ENCODE measurements around the gene UBA52.
A peak's percentile ranks its signal among the peaks of the same experiment; 100 is the strongest.
"Not testable (repeated sequence)": the region's sequence is repeated elsewhere in the genome, so short reads cannot be mapped to it uniquely, and the experiment has no call there.

UBA52 gene

DNA sequence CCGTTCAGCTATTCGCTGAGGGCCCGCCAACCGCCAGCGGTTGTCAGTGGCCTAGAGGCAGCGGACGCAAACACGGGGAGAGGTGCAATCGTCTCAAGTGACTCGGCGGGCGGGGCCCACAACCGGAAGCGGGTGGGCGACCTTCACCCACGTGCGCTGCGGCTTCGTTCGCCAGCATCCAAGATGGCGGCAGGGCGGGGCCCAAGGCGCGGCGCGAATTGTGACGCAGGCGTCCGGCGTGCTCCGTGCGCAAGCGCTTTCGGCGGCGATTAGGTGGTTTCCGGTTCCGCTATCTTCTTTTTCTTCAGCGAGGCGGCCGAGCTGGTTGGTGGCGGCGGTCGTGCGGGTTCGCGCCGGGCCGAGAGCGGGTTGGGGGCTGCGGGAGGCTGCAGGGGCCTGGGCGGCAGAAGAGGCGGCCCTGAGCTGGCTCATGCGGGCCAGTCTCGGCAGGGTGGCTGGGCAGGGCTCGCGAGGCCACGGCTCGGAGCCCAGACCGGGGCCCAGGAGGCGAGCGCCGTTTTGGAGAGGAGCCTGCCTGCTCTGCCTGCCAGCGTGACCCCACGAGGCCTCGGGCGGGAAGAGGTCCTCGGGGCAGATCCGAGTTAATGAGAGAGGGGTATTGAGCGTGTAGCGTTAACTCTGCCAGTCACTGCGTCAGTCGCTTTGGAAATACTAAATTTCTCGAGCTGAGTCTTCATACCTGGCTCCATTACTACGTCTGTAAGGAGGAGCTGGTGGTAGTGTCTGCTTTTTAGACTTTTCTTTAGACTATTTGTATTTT is at the start of gene UBA52:
UBA52 (plus strand) TSS at position 294 of the 781 bp plus-strand sequence. CDS start 1,444 bp downstream, outside the sequence.
- DNase-seq = peak; percentile 99

DNA sequence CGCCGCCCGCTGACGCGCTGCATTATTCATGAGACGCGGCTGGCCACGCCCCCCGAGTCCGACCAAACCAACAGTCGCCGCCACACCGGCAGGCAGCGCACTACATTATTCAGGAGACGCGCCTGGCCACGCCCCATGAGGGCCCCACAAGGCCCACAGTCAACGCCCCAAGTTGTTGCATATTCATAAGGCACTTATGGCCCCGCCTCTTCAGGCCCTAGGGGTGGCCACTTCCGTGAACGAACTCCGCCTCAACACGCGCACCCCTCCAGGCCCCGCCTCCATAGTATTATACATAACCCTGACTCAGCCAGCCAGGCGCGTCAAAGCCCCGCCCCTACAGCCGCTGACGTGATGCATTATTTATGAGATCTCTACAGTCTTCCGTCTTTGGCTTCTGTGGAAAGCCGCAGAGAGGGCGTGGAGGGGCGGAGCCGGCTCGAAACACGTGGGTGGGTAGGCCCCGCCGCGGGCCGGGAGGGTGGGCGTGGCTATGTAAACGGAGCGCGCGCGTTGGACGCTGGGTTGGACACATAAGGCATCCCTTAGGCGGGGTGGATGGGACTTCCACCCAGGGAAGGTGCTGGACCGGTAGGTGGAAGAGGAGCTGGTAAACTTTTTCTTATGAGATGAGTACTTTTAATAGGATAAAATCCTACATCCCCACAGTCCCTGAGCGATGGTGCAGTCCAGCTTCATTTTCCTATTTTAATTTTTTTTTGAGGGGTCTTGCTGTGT is 49.4 kb upstream of the UBA52 start:
- DNase-seq = peak; percentile 100

DNA sequence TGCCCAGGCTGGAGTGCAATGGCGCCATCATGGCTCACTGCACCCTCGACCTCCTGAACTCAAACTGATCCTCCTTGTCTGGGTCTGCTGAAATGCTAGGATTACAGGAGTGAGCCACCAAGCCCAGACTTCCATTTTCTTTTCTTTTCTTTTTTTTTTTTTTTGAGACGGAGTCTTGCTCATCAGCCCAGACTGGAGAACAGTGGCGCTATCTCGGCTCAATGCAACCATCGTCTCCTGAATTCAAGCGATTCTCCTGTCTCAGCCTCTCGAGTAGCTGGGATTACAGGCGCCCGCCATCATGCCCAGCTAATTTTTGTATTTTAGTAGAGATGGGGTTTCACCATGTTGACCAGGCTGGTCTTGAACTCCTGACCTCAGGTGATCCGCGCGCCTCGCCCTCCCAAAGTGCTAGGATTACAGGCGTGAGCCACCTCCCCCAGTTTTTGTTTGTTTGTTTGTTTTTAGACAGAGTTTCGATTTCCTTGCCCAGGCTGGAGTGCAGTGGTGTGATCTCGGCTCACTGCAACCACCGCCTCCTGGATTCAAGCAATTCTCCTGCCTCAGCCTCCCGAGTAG is 48.7 kb upstream of the UBA52 start:
- DNase-seq = not testable (repeated sequence)

DNA sequence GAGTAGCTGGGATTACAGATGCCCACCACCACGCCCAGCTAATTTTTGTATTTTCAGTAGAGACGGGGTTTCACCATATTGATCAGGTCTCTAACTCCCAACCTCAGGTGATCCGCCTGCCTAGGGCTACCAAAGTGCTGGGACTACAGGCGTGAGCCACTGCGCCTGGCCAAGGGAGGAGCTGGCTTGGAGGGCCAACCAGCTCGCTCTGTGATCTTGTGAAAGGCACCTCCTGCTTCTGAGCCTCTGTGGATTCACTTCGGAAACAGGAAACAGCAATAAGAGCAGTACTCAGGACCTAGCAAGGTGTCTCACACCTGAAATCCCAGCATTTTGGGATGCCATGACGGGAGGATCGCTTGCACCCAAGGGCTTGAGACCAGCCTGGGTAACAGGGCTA is 47.8 kb upstream of the UBA52 start:
- DNase-seq = no peak

DNA sequence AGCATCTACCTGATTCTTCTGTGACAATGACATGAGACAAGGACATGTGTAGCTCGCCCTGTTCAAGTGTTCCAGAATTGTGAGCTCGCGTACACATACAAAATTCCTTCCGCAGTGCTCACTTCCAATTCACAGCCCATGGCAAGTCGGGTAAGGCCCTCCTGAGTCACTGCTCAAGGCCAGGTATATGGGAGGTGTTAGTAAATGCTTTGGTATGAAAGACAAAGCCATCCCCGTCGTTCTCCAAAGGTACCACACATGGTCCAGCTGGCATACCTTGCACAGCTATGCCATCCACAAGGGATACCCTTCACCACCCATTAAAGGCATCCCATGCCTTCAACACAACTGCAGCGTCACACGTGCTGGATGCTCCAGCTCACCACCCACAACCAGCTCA is 45.3 kb upstream of the UBA52 start:
- DNase-seq = no peak

DNA sequence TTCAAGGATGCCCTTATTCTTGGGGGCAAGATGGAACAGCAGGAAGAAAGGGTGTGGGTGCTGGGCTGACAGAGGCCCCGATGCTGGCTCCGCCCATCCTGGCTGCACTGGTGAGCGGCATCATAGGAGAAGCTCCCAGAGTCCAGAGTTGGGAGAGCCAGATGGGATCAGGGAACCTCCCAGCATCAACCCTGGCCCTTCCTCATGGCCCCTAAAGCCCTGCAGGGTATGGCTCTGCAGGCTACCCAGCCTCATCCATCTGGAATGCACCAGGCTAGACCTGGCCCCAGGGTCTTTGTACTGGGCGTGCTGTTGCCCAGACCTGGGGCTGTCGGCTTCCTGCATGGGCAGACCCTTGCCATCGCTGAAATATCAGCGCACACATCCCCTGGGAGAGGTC is 41.9 kb upstream of the UBA52 start:
- peak; percentile 36 for DNase-seq

DNA sequence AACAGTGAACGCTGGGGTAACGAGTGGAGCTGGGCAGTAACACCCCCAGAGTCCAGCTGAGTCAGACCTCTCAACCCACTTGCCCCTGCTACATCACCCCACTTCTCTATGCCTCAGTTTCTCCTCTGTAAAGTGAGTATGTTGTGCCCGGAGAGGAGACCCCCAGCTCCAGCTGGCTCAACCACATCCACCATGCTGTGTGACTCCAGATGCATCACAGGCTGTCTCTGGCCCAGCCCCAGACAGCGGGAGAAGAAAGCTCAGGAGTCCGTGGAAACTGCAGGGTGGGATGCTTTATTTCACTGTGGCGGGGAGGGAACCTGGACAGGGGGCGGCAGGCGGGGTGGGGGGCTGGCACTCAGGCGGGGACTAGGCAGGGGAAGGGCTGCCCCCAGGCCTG is 40.2 kb upstream of the UBA52 start:
- no peak for DNase-seq

DNA sequence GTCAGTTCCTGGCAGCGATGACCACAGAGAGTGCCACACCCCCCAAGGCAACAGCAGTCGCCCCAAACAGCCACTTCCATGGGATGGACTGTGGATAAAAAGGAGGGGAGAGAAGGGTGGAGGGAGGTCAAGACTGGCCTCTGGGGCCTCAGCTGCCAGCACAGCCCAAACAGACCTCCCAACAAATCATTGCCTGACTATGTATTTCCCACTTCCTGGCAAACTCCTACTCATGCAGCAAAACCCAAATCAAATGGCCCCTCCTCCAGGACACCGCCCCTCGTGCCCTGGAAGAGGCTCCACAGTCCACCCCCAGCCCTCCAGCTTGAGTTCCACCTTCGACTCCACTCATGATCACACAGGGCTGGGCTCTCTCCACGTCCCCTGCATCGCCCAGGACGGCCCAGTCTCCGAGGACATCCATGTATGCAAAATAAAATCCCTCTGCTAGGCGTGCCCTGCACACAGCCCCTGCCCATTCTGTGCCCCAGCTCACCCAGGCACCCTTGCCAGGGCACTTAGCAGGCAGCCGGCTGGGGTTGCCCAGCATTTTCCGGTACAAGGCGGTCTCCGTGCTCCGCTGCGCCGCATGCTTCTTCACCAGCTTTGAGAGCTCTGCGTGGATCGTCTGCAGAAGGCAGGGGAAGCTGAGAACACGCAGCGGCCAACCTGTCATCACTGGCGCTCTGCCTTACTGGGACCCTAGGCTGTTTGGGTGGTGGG is 39.3 kb upstream of the UBA52 start:
- DNase-seq = no peak

DNA sequence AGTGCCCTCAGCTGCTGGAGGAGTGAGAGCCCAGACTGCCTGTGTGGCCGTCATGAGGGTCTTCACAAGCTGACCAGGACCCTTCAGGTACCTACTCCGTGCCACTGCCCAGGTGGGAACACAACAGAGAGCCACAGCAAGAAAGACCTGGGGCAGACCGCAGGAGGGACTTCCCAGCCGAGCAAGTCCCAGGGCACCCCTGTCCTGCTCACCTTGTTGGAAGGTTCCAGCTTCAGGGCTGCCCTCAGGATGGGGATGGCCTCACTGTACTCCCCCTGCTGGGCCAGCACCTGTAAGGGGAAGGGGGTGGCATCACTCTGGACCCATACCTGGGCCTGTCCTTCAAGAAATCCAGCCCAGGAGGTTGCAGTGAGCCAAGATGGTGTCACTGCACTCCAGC is 38.6 kb upstream of the UBA52 start:
- DNase-seq = no peak

DNA sequence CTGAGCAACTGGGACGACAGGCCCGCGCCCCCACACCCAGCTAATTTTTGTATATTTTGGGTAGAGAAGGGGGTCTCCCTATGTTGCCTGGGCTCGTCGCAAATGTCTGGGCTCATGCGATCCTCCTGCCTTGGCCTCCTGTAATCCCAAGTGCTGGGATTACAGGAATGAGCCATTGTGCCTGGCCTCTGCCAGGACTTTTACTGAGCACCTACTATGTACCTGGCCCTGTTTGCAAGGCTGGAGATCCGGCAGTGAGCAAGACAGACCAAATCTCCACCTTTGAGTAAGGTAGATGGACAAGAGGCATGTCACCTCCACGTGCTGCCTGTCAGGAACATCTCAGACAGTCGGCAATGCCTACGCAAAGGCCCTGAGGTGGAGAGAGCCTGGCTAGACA is 35.2 kb upstream of the UBA52 start:
- no peak for DNase-seq

DNA sequence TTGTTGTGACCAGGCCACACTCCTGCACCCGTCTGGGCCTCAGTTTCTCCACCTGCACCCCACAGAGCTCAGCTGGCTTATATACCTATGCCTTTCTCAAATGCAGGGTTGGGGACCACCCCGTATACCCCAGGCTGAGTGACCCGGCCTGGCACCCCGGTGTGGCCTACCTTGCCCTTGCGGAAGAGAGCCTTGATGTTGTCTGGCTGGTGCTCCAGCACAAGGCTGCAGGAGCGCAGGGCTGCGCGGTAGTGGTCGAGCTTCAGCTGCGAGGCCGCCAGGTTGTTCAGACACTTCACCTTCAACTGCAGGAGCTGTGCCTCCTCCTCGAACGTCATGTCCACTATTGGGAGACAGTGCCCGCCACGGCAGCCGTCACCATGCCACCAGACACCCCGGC is 34.2 kb upstream of the UBA52 start:
- DNase-seq = no peak

DNA sequence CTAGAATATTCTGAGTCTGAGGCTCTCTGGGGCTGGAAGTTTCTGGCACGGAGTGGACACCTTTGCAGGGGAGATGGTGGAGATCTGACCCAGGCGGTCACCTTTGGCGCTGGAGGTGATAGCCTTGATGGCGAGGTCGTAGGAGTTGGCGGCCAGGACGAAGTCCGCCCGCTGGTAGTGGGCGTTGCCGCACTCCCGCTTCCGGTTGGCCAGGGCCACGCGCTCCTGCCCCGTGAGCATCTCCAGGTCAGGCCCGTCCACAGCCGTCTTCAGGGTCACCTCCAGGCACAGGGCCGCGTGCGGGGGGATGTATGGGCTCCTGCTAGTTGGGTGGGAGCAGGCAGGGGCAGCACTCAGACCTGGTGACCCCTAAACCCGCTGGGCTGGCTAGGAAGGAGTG is 33.5 kb upstream of the UBA52 start:
- no peak for DNase-seq

DNA sequence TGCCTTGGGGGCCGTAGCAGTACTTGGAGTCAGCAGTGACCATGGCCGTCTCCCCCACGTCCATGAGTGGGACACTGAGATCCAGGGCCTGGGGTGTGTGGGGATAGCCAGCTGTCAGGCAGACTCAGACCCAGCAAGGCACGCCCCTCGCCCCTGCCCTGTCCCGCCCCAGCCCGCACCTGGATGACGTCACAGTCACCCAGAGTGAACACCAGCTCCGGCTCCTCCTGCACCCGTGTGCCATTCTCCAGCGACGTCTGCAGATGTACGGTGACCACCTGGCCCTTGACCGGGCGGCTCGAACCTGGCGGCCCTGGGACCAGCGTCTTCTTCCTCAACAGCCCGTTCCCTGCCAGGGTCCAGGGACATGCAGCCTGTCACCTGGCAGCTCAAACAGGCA is 32.3 kb upstream of the UBA52 start:
- DNase-seq = no peak

DNA sequence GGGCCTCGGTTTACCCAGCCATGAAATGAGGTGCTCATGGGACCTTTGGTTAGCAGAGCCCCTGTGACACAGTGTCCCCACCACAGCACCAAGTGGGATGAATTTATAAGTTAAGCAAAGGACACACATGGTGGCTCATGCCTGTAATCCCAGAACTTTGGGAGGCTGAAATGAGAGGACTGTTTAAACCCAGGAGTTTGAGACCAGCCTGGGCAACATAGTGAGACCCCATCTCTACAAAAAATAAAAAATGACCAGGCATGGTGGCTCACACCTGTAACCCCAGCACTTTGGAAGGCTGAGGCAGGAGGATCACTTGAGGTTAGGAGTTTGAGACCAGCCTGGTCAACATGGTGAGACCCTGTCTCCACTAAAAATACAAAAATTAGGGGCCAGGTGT is 31.5 kb upstream of the UBA52 start:
- not testable (repeated sequence) for DNase-seq

DNA sequence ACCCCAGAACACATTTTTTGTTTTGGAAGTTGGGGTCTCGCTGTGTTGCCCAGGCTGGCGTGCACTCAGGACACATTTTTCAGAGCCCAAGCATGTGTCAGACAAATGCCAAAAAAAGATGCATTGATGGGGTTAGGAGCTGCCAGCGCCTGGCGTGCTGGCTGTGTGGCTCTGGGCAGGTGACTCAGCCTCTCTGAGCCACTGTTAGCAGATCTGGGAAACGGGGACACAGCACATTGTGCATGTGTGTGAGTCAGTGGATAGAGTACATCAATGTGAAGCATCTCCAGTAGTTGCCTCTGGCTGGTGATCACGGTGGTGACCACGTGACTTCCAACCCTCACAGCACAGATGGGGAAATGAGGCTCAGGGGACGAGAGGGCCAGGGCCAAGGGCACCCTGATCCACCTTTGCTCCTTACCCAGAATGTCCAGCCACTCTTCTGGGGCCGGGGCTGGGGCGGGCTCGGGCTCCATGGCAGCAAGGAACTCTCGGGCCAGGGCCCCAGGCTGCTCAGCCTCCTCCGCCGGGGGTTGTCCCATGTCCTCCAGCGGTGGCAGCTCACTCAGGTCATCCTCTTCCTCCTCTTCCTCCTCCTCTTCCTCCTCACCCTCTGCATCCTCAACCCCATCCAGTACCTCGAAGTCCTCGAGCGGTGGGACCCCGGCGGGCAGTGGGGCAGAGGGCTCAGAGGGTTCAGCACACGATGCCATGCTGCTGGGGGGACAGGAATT is 30.2 kb upstream of the UBA52 start:
- no peak for DNase-seq

DNA sequence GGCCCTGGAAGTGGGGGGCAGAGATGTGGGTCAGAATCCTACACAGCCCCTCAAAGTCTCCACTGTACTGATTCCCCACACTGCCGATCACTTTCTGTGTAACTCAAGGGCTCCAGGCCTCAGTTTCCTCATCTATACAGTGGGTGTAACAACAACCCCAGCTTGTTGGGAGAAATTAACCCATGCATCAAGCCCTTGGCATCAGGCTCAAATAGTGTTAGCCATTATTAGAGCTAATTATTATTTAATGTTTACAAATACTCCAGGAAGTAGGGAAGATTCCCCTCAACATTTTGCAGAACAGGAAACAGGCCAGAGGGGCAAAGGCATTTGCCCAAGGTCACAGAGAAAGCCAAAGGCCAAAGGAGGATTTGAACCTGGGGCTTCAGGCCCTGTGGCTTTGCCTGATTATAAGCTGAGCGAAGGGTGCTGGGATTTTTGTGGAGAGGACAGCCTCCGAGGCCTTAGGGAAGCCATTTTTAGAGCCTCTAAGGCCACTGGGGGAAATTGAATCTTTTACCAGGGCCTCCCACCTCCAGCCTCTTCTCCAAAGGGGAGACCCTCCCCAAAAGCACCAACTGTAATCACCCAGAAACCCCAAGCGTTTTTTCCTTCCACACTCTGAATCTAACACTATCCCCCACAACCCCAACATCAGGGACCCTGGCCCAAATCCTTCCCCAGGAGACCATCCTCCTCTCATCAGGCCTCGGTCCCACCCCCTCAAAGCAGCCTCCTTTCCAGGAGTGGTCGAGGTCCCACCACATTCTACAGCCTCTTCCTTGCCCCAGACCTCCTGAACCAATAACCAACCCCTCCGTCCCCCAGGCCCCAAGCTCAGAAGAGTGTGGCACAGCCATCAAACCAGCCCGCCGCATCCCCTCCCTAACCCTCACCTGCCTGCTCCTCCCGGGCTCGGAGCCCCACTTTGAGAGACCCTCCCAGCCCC is 29.4 kb upstream of the UBA52 start:
- DNase-seq = no peak

DNA sequence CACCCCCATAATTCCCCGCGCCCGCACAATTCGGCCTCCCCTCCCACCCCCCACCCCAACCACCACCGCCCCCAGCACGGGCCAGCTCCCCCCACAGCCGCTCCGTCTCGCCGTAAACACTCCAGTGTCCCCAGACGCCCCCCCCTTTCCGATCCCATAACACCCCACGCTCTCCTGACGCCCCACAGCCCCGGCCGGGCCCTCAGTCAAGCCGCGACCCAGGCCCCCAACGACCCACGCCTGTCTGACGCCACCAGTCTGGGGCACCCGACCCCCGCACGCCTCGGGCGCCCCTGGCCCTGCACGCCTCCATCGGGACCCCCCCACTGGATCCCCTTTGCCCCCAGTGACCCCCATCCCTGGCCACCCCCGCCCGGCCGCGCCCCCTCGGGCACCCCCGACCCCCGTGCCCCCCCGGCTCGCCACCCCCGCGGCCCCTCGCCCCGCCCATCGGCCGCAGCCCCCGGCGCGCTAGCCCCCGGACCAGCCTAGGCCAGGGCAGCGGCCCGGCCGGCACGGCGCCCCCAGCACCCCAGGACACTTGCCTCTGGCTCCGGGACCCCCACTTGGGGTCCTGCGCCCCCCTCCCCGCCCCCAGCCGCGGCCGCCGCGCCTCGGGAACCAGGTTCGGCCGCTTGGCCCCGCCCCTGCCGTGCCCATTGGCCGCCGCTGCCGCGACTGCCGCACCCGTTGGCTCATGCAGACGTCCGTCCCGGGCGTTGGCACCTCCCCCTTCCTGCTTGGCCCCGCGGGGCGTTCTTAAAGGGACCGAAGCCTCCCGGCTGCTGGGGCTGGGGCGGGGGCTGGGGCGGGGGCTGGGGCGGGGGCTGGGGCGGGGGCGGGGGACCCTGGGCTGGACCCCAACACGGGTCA is 28.5 kb upstream of the UBA52 start, which contains the start of gene FKBP8:
FKBP8 (minus strand) TSS at position 633 of the 873 bp plus-strand sequence. CDS start 1,603 bp downstream, outside the sequence.
- peak; percentile 96 for DNase-seq

DNA sequence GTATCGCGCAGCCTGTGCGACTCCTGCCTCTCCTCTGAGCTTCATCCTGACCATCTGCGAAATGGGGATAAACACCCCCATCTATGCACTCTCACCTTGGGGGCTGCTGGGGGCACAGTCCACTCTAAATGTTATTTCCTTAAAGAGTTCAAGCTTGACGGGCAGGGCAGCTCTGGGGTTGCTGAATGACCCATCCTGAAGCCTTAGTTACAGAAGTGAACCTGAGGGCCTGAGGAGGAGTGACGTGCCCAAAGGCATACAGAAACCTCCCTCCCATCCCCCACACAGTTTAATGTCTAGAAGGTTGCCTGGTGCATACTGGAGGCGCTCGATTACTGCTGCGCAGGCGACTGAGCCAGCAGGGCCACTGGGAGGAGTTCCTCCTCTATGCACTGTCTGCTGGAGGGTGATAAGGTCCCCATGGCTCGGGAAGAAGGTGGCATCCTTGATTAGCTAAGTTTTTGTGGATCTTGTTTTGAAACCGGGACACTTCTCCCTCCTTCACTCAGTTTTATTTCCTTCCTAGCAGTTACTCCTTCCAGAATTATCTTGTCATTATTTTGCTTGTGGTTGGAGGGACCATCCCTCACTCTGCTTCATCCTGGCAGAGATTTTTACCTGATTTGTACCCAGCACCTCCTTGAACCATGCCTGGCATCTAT is 27.7 kb upstream of the UBA52 start:
- DNase-seq = peak; percentile 87

DNA sequence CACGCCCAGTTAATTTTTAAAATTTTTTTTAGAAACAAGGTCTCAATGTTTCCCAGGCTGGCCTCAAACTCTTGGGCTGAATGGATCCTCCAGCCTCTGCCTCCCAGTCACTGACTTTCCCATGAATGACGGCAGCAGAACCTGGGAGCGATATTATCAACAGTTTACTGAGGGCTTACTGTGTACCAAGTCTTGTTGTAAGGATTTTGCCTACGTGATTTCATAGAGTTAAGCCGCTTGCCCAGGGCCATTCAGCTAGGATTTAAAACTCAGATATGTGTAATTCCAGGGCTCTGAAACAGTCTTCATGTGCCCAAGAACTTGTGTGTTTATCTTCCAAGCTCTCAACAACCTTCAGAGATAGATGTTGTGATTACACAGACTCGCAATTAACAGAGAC is 20.0 kb upstream of the UBA52 start:
- DNase-seq = peak; percentile 36

Measured in NCI-H69 (cell line).